Measurements from ENCODE around the gene ISG15.
"Not testable (repeated sequence)": the region's sequence is repeated elsewhere in the genome, so short reads cannot be mapped to it uniquely, and the experiment has no call there.

ISG15 gene

GRCh38 chr1:975896-976683, 37.2 kb upstream of the ISG15 start:
- H3K4me3 ChIP-seq (replicated peaks; ENCODE audit: low read depth, low read length): no peak overlapping the region
- peak; percentile 55 for TF ChIP-seq CTCF (IDR thresholded peaks at IDR 0.05; ENCODE audit: low read depth, low read length, missing control alignments)
- DNase-seq (ENCODE audit: extremely low read depth, low read depth): no peak

GRCh38 chr1:976791-977190, 36.5 kb upstream of the ISG15 start:
- not testable (repeated sequence) for H3K4me3 ChIP-seq (replicated peaks; ENCODE audit: low read depth, low read length); DNase-seq (ENCODE audit: extremely low read depth, low read depth)

- H3K4me3 ChIP-seq (replicated peaks; ENCODE audit: low read depth, low read length): no peak overlapping the region
Measured at GRCh38 chr1:978069-978834, 35.0 kb upstream of the ISG15 start.

GRCh38 chr1:978835-979743, 34.2 kb upstream of the ISG15 start:
- no peak overlapping the region for H3K4me3 ChIP-seq (replicated peaks; ENCODE audit: low read depth, low read length)
- no peak for TF ChIP-seq CTCF (IDR thresholded peaks at IDR 0.05; ENCODE audit: low read depth, low read length, missing control alignments)
- DNase-seq (ENCODE audit: extremely low read depth, low read depth): no peak

More at GRCh38 chr1:978069-978834, 35.0 kb upstream of the ISG15 start:
- no peak for DNase-seq (ENCODE audit: extremely low read depth, low read depth)
- no peak for TF ChIP-seq CTCF (IDR thresholded peaks at IDR 0.05; ENCODE audit: low read depth, low read length, missing control alignments)

- TF ChIP-seq CTCF (IDR thresholded peaks at IDR 0.05; ENCODE audit: low read depth, low read length, missing control alignments): no peak
- no peak for DNase-seq (ENCODE audit: extremely low read depth, low read depth)
- H3K4me3 ChIP-seq (replicated peaks; ENCODE audit: low read depth, low read length): no peak overlapping the region
Measured at GRCh38 chr1:979744-980072, 33.6 kb upstream of the ISG15 start.

GRCh38 chr1:980137-980571, 33.1 kb upstream of the ISG15 start:
- no peak for TF ChIP-seq CTCF (IDR thresholded peaks at IDR 0.05; ENCODE audit: low read depth, low read length, missing control alignments)
- no peak for DNase-seq (ENCODE audit: extremely low read depth, low read depth)
- H3K4me3 ChIP-seq (replicated peaks; ENCODE audit: low read depth, low read length): no peak overlapping the region
